ENCODE results near the gene PYGB. TPM values are rescaled to one million over a fixed set of nuclear protein-coding genes. Genes with fewer than 3 reads are reported as not detected.

The PYGB gene
- total RNA-seq, 2 donors from 2014 or later = 211 to 295 TPM

- H3K4me3 ChIP-seq = no peak overlapping the region
- DNase-seq = peak; percentile 23
- intact Hi-C loops (cut with DNase I) = no loop called here
- H3K36me3 ChIP-seq = no peaks in the 10 kb centered on the region
- no peak for TF ChIP-seq CTCF (IDR thresholded peaks at IDR 0.05)
- H3K4me1 ChIP-seq = peaks cover 13% of the 10 kb centered on the region
- H3K9me3 ChIP-seq = no peaks in the 10 kb centered on the region
- H3K27ac ChIP-seq = peak overlapping the region; percentile 92
- peak overlapping the region in 1 of 2 donors; percentile 64 for H3K9ac ChIP-seq (ENCODE audit: low read depth in 2 of 2, low read length in 2 of 2)
- H3K27me3 ChIP-seq = no peaks in the 10 kb centered on the region
These were observed 3.7 kb downstream of the PYGB start for GRCh38 chr20:25251558-25251957.

DNA sequence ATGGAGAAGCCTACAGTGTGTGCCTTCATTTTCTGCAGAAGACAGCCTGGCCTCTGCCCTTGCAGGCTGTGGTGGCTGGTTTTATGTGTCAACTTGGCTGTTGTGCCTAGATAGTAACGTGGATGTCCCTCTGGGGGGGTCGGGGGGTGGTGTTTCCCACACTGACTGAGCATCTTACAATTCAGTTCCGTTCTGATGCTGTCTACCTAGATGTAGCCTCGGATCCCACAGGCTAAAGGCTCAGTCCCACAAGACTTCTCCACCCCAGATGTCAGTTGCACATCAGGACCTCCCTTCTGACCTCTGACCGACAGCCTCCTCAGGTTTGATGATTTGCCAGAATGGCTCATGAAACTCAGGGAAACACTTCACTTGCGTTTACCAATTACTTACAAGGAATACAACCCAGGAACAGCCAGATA lies 4.4 kb downstream of the PYGB start:
- Histone ChIP-seq H3K27ac (peak overlapping the region; percentile 92), H3K27me3 (no peaks in the 10 kb centered on the region), H3K36me3 (no peaks in the 10 kb centered on the region), H3K9ac (ENCODE audit: low read depth in 2 of 2, low read length in 2 of 2) (peak overlapping the region in 1 of 2 donors; percentile 64), H3K4me1 (peaks cover 13% of the 10 kb centered on the region), H3K9me3 (no peaks in the 10 kb centered on the region), H3K4me3 (no peak overlapping the region)
- no peak for TF ChIP-seq CTCF (IDR thresholded peaks at IDR 0.05)
- peak; percentile 68 for DNase-seq
- intact Hi-C loops (cut with DNase I) = no loop called here

GRCh38 chr20:25252686-25253421 lies 5.0 kb downstream of the PYGB start:
- no peaks in the 10 kb centered on the region for H3K27me3 ChIP-seq
- TF ChIP-seq CTCF (IDR thresholded peaks at IDR 0.05) = no peak
- no peaks in the 10 kb centered on the region for H3K9me3 ChIP-seq
- intact Hi-C loops (cut with DNase I) = no loop called here
- no peak overlapping the region for H3K4me3 ChIP-seq
- DNase-seq = peak; percentile 61
- H3K9ac ChIP-seq (ENCODE audit: low read depth in 2 of 2, low read length in 2 of 2) = peak overlapping the region in 1 of 2 donors; percentile 64
- H3K27ac ChIP-seq = peak overlapping the region; percentile 92
- H3K36me3 ChIP-seq = no peaks in the 10 kb centered on the region
- H3K4me1 ChIP-seq = peaks cover 13% of the 10 kb centered on the region

DNA sequence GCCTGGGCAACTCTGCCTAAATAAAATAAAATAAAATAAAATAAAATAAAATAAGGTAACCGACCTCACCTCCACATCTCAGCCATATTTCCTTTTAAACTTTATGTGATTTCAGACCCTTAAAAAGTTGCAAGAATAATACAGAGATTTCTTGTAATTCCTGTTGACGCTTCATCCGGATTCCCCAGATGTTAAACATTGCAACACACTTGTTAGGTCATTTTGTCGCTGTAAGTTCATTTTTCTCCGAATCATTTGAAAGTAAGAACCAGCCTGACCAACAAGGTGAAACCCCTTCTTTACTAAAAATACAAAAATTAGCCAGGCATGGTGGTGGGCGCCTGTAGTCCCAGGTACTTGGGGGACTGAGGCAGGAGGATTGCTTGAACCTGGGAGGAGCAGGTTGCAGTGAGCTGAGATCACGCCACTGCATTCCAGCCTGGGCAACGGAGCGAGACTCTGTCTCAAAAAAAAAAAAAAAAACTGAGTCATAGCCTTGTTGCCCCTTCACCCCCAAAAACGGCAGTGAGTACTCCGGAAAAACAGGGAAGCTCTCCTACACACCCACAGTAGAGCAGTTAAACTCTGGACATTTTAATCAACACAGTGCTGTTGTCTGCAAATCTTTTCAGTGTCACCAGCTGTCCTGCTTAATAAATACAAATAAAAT lies 5.9 kb downstream of the PYGB start:
- Histone ChIP-seq H3K27me3 (no peaks in the 10 kb centered on the region), H3K9ac (ENCODE audit: low read depth in 2 of 2, low read length in 2 of 2) (no peak overlapping the region), H3K9me3 (no peaks in the 10 kb centered on the region), H3K4me3 (no peak overlapping the region), H3K27ac (peak overlapping the region; percentile 92), H3K4me1 (peaks cover 13% of the 10 kb centered on the region), H3K36me3 (no peaks in the 10 kb centered on the region)
- peak; percentile 11 for DNase-seq
- no peak for TF ChIP-seq CTCF (IDR thresholded peaks at IDR 0.05)
- intact Hi-C loops (cut with DNase I) = no loop called here

DNA sequence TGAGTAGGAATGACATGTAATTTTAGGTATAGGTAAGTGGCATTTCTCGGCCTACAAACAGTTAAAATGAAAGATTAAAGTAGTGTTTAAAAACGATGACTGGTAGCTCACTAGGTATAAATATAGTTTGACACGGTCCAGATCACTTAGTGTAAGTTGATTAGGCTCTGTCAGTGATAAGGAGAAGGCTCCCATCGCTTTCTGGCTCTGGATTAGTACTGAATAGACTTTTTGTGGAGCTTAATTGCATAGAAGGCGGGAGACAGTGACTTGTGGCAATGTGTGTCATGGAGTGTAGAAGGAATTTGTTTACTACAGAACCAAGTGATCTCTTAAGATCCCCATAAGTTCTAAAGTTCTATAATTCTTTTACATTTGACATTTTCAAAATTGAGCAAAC lies 6.7 kb downstream of the PYGB start:
- peak; percentile 6 for DNase-seq
- Histone ChIP-seq H3K4me3 (no peak overlapping the region), H3K27me3 (no peaks in the 10 kb centered on the region), H3K9me3 (no peaks in the 10 kb centered on the region), H3K9ac (ENCODE audit: low read depth in 2 of 2, low read length in 2 of 2) (peak overlapping the region in 1 of 2 donors; percentile 73), H3K4me1 (peaks cover 13% of the 10 kb centered on the region), H3K27ac (peak overlapping the region; percentile 65), H3K36me3 (no peaks in the 10 kb centered on the region)
- intact Hi-C loops (cut with DNase I) = no loop called here
- TF ChIP-seq CTCF (IDR thresholded peaks at IDR 0.05) = no peak
